Chondrocyte (in vitro differentiated cells): Measurements from ENCODE around the gene MUC22. TPM values are rescaled to one million over a fixed set of nuclear protein-coding genes. Genes with fewer than 3 reads are reported as not detected.

Source experiments
- DNase-seq: peaks from one replicate; pipeline ENCODE4 v3.0.0; 2021; ENCODE audit warnings: mixed read lengths, low spot score
- H3K27ac Mint-ChIP-seq: one replicate; pipeline ENCODE4 v1.8.0; 2021; ENCODE audit warnings: mild to moderate bottlenecking, moderate library complexity, mixed read lengths; ENCODE audit not compliant: unreplicated experiment
- H3K27me3 Mint-ChIP-seq: 2 replicates; pipeline ENCODE4 v1.8.0; 2021; ENCODE audit warnings: low read depth, mixed read lengths
- H3K36me3 Mint-ChIP-seq: 2 replicates; pipeline ENCODE4 v1.8.0; 2021; ENCODE audit warnings: low read depth, mixed read lengths
- H3K4me1 Mint-ChIP-seq: 2 replicates; pipeline ENCODE4 v1.8.0; 2021; ENCODE audit warnings: low read depth, mild to moderate bottlenecking, mixed read lengths
- H3K4me3 Mint-ChIP-seq: one replicate; pipeline ENCODE4 v1.8.0; 2021; ENCODE audit warnings: mild to moderate bottlenecking, moderate library complexity, mixed read lengths; ENCODE audit not compliant: unreplicated experiment
- H3K9me3 Mint-ChIP-seq: 2 replicates; pipeline ENCODE4 v1.8.0; 2021; ENCODE audit warnings: low read depth, mixed read lengths
- CTCF ChIP-seq: fragments of 200-600 bp; sonication (generic); IDR thresholded peaks from 2 replicates; pipeline ENCODE4 v1.5.0; 2021; ENCODE audit warnings: antibody characterized with exemption, mild to moderate bottlenecking, moderate library complexity
- total RNA-seq: library from RNA; stranded (reverse); gene quantifications from 3 replicates; pipeline ENCODE4 v1.2.1, GENCODE V29; 2021

Gene MUC22
- total RNA-seq, 1 donor from 2014 or later = not detected

GRCh38 chr6:31079656-31080261, 69.5 kb downstream of the MUC22 start:
- Mint-ChIP-seq H3K27me3 (no peaks in the 10 kb centered on the region), H3K27ac (no peak overlapping the region), H3K4me3 (peak overlapping the region; percentile 19), H3K36me3 (no peaks in the 10 kb centered on the region), H3K9me3 (no peaks in the 10 kb centered on the region), H3K4me1 (peaks cover 27% of the 10 kb centered on the region)
- TF ChIP-seq CTCF = peak; percentile 89
- no peak for DNase-seq

GRCh38 chr6:31081872-31082271, 71.6 kb downstream of the MUC22 start:
- no peak for TF ChIP-seq CTCF
- H3K27ac Mint-ChIP-seq = no peak overlapping the region
- no peak overlapping the region for H3K4me3 Mint-ChIP-seq
- no peaks in the 10 kb centered on the region for H3K27me3 Mint-ChIP-seq
- no peaks in the 10 kb centered on the region for H3K9me3 Mint-ChIP-seq
- H3K4me1 Mint-ChIP-seq = peaks cover 30% of the 10 kb centered on the region
- H3K36me3 Mint-ChIP-seq = no peaks in the 10 kb centered on the region
- no peak for DNase-seq

- H3K27ac Mint-ChIP-seq = peak overlapping the region; percentile 93
- H3K4me3 Mint-ChIP-seq = no peak overlapping the region
- no peak for DNase-seq
These were observed 73.6 kb downstream of the MUC22 start for GRCh38 chr6:31083742-31084354.

More at GRCh38 chr6:31083742-31084354, 73.6 kb downstream of the MUC22 start:
- Mint-ChIP-seq H3K27me3 (no peaks in the 10 kb centered on the region), H3K4me1 (peaks cover 38% of the 10 kb centered on the region), H3K36me3 (no peaks in the 10 kb centered on the region), H3K9me3 (no peaks in the 10 kb centered on the region)
- peak; percentile 76 for TF ChIP-seq CTCF

Other genes with a start within 250 kb of the MUC22 start
- 112 to 157 TPM (median 117 TPM) in 3 replicates for gene DDR1, start 126.0 kb upstream of the MUC22 start, total RNA-seq
- 39.5 to 54.6 TPM (median 40.1 TPM) in 3 replicates for gene GTF2H4, start 102.3 kb upstream of the MUC22 start, total RNA-seq
- 33.1 to 48.0 TPM (median 33.8 TPM) in 3 replicates for gene VARS2, start 96.2 kb upstream of the MUC22 start, total RNA-seq
- not detected in 3 replicates for gene SFTA2, start 78.3 kb upstream of the MUC22 start, total RNA-seq
- 0.07 TPM in 1 of 3 replicates, not detected in the others for gene MUCL3, start 69.5 kb upstream of the MUC22 start, total RNA-seq
- not detected in 3 replicates for gene MUC21, start 26.8 kb upstream of the MUC22 start, total RNA-seq
- gene C6orf15, start 102.1 kb downstream of the MUC22 start, total RNA-seq = 0.37 TPM in 1 of 3 replicates, not detected in the others
- gene PSORS1C1, start 104.3 kb downstream of the MUC22 start, total RNA-seq = 4.2 to 6.0 TPM (median 5.5 TPM) in 3 replicates
- 0.12 TPM in 1 of 3 replicates, not detected in the others for gene CDSN, start 110.0 kb downstream of the MUC22 start, total RNA-seq
- gene PSORS1C2, start 128.6 kb downstream of the MUC22 start, total RNA-seq = not detected in 3 replicates
- gene CCHCR1, start 147.3 kb downstream of the MUC22 start, total RNA-seq = 11.2 to 18.3 TPM (median 13.4 TPM) in 3 replicates
- gene TCF19, start 148.1 kb downstream of the MUC22 start, total RNA-seq = 7.4 to 22.4 TPM (median 7.9 TPM) in 3 replicates
- gene POU5F1, start 160.2 kb downstream of the MUC22 start, total RNA-seq = 1.2 to 1.6 TPM in 2 of 3 replicates, not detected in the other